ENCODE measurements around the gene ZC3HAV1.

Gene ZC3HAV1

DNA sequence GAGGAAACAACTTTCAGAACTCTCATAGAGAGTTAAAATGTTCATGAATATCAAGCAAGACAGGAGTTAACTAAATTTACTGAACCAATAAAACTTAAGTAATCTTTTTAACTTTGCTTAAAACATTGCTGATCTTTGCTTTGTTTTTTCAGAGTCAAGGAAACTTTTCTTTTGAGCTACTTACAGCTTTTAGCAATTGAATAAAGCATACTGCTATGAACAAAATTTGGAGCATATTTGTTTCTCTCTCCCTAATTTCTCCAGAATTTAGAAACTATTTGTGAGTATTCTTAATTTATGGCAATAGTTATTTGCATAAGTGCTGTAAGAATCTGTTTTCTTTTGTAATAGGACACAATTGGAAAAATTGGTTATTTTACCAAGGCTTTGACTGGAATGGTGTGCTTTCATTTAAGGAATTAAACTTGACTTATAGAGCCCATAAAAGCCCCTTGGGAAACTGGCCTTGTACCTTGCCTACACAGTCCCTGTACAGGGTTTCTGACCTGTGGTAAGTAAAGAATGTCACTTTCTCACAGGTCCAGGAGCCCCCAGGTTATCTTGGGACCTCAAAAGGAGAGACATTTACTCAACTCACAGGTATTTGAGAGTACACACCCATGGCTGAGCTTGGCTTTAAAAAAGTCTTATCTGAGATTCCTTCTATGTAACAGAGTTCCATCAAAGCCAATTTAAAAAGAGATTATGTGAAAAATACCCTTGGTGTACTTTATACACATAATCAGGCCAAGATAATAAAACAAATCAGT, 105.0 kb downstream of the ZC3HAV1 start:
- DNase-seq: no peak

DNA sequence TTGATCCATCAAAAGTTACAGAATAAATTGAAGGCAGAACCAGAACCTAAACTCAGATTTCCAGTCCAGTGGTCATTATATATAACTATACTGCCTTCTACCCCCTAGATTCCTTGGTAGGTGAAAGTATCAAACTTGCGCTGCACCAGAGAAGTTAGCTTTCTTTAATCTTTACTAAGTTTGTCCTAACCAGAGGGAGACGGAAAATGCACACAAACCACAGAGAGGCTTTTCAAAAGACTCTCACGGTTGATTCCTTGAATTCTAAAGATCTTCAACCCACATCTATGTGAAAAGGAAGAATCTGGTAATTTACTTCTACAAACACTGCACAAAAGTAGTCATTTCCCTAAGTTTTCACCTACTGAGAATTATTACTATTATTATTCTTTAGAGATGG, 110.1 kb downstream of the ZC3HAV1 start:
- DNase-seq: no peak

All from activated naive CD4-positive, alpha-beta T cell treated with anti-CD3 and anti-CD28 coated beads, Interleukin-2, amount 50 U/mL, for 16 hours (primary cell).